K562 (cell line): ENCODE results near the gene ATP5PD. TPM values are rescaled to one million over a fixed set of nuclear protein-coding genes. Genes with fewer than 3 reads are reported as not detected.

Experiments
- CEBPG ChIP-seq, 3 experiments: fragments of 200-800 bp in 1 of 3; sonication (Bioruptor generic) in 1 of 3; sonication (generic) in 1 of 3; formaldehyde crosslinking in 1 of 3; IDR thresholded peaks in 2 of 3; conservative IDR thresholded peaks in 1 of 3; 2 replicates each; pipeline versions ENCODE4 v1.6.1 to v1.8.0; 2016 to 2022; ENCODE audit warnings: missing compliant biosample characterization in 2 of 3, missing genetic modification characterization in 2 of 3, mild to moderate bottlenecking in 1 of 3, missing genetic modification reagents in 1 of 3
- OTX1 ChIP-seq: fragments of 450-650 bp; formaldehyde crosslinking; IDR thresholded peaks from 2 replicates; pipeline ENCODE4 v1.4.0; 2022; ENCODE audit warnings: mild to moderate bottlenecking
- RAD21 ChIP-seq, 2 experiments: fragments of 250-450 bp in 1 of 2; fragments of 450-650 bp in 1 of 2; sonication (Bioruptor Pico) in 1 of 2; formaldehyde crosslinking in 1 of 2; IDR thresholded peaks in 1 of 2; conservative IDR thresholded peaks in 1 of 2; 2 replicates each; pipeline versions ENCODE4 v1.4.0 to v1.8.0; 2020 to 2022; ENCODE audit warnings: mild to moderate bottlenecking in 2 of 2, moderate library complexity in 1 of 2
- polyA plus RNA-seq, 8 experiments: library from polyadenylated mRNA; depleted of rRNA in 4 of 8; stranded (reverse) in 5 of 8; unstranded in 3 of 8; fragments of >200 nt; fragmentation: Nextera tagmentation in 2 of 8; fragmentation: Illumina TruSeq in 1 of 8; extraction: Ambion mirVana in 2 of 8; extraction: Trizol in 1 of 8; gene quantifications; 2 replicates each; pipeline versions ENCODE4 v1.2.1 to v1.2.3, GENCODE V29; 2011 to 2014; ENCODE audit warnings: inconsistent platforms in 1 of 8, missing spikeins in 1 of 8
- total RNA-seq, 7 experiments: library from RNA; depleted of rRNA in 6 of 7; stranded (reverse); fragments of >200 nt in 6 of 7; fragmentation: Illumina TruSeq in 2 of 7; extraction: Trizol in 2 of 7; gene quantifications; 2 replicates each; pipeline versions ENCODE4 v1.2.1 to v1.2.3, GENCODE V29; 2011 to 2021; ENCODE audit warnings: low replicate concordance in 1 of 7
- TF ChIP-seq, protein P1 (sequence below): fragments of 200-400 bp; formaldehyde crosslinking; IDR thresholded peaks from 2 replicates; pipeline ENCODE4 v1.6.1; 2017; ENCODE audit warnings: mild to moderate bottlenecking, low read depth, low read length, moderate library complexity
- TF ChIP-seq, protein P2 (sequence below): fragments of 450-650 bp; formaldehyde crosslinking; conservative IDR thresholded peaks from 2 replicates; pipeline ENCODE4 v1.4.0; 2022; ENCODE audit warnings: mild to moderate bottlenecking, missing genetic modification characterization
- TF ChIP-seq, protein P3 (sequence below), 2 experiments: fragments of 450-650 bp; conservative IDR thresholded peaks; 2 replicates each; pipeline ENCODE4 v1.6.1; 2017; ENCODE audit warnings: mild to moderate bottlenecking in 2 of 2, moderate library complexity in 2 of 2
- TF ChIP-seq, protein P4 (sequence below): fragments of 450-650 bp; IDR thresholded peaks from 2 replicates; pipeline ENCODE4 v1.6.1; 2016; ENCODE audit warnings: mild to moderate bottlenecking, moderate library complexity

Gene ATP5PD
- total and polyA plus RNA-seq, 9 of the 15 experiments (the other 6 are each of a cell fraction or from before 2014, with no cell fraction given) = 271 to 828 (median 432) TPM

DNA sequence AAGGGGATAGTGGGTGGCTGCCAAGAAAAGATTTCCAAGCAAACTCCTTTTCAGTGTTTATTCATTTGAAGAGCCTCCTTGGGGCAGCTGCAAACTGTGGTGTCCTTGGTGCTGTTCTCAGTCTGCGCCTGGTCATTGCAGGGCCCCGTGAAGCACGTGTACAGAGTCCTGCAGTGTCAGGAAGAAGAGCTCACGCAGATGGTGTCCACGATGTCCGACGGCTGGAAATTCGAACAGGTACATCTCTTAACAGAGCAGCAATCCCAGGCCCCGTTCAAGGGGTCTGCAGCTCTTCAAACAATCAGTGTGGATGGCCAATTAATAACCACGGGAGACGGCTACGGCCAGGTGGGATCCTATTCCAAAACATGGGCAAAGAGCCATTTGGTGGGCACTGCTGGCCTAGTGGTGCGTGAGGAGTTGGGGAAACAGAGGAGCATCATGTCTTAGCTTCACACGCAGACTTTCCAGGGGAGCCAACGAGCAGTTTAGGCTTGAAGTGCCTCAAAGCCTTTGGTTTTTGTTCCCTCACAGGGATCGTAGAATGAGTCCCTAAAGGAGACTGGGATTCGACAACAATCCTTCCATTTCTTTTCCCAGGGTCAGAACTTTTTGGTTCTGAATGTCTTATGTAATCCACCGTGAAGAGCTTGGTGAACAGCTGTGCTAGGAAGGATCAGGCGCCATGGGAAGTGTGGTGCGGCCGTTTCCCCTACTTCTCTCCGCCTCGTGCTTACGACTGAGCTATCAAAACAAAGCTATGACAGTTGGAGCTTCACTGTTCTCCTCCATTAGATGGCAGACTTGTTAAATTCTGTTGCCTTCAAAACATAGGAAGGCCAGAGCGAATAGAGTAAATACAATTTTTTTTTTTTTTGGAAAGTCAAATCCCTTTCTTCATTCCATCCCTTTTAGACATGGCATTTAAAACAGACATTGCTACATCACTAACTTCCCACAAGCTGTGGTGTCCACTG, 12.9 kb upstream of the ATP5PD start (continued):
- TF ChIP-seq, protein P1, sequence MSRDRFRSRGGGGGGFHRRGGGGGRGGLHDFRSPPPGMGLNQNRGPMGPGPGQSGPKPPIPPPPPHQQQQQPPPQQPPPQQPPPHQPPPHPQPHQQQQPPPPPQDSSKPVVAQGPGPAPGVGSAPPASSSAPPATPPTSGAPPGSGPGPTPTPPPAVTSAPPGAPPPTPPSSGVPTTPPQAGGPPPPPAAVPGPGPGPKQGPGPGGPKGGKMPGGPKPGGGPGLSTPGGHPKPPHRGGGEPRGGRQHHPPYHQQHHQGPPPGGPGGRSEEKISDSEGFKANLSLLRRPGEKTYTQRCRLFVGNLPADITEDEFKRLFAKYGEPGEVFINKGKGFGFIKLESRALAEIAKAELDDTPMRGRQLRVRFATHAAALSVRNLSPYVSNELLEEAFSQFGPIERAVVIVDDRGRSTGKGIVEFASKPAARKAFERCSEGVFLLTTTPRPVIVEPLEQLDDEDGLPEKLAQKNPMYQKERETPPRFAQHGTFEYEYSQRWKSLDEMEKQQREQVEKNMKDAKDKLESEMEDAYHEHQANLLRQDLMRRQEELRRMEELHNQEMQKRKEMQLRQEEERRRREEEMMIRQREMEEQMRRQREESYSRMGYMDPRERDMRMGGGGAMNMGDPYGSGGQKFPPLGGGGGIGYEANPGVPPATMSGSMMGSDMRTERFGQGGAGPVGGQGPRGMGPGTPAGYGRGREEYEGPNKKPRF = no peak
- TF ChIP-seq CEBPG (CRISPR knock-in tag; IDR thresholded peaks at IDR 0.05) (no peak), CEBPG (tag; conservative IDR thresholded peaks at IDR 0.05 in 1 of 2, IDR thresholded peaks at IDR 0.05 in 1 of 2) (no peak), OTX1 (CRISPR knock-in tag) (no peak), RAD21 (CRISPR knock-in tag; conservative IDR thresholded peaks at IDR 0.05 in 1 of 2, IDR thresholded peaks at IDR 0.05 in 1 of 2) (peak; percentile 63 to 83)
- TF ChIP-seq, protein P2, sequence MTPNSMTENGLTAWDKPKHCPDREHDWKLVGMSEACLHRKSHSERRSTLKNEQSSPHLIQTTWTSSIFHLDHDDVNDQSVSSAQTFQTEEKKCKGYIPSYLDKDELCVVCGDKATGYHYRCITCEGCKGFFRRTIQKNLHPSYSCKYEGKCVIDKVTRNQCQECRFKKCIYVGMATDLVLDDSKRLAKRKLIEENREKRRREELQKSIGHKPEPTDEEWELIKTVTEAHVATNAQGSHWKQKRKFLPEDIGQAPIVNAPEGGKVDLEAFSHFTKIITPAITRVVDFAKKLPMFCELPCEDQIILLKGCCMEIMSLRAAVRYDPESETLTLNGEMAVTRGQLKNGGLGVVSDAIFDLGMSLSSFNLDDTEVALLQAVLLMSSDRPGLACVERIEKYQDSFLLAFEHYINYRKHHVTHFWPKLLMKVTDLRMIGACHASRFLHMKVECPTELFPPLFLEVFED = no peak
- TF ChIP-seq, protein P3, sequence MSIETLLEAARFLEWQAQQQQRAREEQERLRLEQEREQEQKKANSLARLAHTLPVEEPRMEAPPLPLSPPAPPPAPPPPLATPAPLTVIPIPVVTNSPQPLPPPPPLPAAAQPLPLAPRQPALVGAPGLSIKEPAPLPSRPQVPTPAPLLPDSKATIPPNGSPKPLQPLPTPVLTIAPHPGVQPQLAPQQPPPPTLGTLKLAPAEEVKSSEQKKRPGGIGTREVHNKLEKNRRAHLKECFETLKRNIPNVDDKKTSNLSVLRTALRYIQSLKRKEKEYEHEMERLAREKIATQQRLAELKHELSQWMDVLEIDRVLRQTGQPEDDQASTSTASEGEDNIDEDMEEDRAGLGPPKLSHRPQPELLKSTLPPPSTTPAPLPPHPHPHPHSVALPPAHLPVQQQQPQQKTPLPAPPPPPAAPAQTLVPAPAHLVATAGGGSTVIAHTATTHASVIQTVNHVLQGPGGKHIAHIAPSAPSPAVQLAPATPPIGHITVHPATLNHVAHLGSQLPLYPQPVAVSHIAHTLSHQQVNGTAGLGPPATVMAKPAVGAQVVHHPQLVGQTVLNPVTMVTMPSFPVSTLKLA (conservative IDR thresholded peaks at IDR 0.05) = peak; percentile 61 to 79
- TF ChIP-seq, protein P4, sequence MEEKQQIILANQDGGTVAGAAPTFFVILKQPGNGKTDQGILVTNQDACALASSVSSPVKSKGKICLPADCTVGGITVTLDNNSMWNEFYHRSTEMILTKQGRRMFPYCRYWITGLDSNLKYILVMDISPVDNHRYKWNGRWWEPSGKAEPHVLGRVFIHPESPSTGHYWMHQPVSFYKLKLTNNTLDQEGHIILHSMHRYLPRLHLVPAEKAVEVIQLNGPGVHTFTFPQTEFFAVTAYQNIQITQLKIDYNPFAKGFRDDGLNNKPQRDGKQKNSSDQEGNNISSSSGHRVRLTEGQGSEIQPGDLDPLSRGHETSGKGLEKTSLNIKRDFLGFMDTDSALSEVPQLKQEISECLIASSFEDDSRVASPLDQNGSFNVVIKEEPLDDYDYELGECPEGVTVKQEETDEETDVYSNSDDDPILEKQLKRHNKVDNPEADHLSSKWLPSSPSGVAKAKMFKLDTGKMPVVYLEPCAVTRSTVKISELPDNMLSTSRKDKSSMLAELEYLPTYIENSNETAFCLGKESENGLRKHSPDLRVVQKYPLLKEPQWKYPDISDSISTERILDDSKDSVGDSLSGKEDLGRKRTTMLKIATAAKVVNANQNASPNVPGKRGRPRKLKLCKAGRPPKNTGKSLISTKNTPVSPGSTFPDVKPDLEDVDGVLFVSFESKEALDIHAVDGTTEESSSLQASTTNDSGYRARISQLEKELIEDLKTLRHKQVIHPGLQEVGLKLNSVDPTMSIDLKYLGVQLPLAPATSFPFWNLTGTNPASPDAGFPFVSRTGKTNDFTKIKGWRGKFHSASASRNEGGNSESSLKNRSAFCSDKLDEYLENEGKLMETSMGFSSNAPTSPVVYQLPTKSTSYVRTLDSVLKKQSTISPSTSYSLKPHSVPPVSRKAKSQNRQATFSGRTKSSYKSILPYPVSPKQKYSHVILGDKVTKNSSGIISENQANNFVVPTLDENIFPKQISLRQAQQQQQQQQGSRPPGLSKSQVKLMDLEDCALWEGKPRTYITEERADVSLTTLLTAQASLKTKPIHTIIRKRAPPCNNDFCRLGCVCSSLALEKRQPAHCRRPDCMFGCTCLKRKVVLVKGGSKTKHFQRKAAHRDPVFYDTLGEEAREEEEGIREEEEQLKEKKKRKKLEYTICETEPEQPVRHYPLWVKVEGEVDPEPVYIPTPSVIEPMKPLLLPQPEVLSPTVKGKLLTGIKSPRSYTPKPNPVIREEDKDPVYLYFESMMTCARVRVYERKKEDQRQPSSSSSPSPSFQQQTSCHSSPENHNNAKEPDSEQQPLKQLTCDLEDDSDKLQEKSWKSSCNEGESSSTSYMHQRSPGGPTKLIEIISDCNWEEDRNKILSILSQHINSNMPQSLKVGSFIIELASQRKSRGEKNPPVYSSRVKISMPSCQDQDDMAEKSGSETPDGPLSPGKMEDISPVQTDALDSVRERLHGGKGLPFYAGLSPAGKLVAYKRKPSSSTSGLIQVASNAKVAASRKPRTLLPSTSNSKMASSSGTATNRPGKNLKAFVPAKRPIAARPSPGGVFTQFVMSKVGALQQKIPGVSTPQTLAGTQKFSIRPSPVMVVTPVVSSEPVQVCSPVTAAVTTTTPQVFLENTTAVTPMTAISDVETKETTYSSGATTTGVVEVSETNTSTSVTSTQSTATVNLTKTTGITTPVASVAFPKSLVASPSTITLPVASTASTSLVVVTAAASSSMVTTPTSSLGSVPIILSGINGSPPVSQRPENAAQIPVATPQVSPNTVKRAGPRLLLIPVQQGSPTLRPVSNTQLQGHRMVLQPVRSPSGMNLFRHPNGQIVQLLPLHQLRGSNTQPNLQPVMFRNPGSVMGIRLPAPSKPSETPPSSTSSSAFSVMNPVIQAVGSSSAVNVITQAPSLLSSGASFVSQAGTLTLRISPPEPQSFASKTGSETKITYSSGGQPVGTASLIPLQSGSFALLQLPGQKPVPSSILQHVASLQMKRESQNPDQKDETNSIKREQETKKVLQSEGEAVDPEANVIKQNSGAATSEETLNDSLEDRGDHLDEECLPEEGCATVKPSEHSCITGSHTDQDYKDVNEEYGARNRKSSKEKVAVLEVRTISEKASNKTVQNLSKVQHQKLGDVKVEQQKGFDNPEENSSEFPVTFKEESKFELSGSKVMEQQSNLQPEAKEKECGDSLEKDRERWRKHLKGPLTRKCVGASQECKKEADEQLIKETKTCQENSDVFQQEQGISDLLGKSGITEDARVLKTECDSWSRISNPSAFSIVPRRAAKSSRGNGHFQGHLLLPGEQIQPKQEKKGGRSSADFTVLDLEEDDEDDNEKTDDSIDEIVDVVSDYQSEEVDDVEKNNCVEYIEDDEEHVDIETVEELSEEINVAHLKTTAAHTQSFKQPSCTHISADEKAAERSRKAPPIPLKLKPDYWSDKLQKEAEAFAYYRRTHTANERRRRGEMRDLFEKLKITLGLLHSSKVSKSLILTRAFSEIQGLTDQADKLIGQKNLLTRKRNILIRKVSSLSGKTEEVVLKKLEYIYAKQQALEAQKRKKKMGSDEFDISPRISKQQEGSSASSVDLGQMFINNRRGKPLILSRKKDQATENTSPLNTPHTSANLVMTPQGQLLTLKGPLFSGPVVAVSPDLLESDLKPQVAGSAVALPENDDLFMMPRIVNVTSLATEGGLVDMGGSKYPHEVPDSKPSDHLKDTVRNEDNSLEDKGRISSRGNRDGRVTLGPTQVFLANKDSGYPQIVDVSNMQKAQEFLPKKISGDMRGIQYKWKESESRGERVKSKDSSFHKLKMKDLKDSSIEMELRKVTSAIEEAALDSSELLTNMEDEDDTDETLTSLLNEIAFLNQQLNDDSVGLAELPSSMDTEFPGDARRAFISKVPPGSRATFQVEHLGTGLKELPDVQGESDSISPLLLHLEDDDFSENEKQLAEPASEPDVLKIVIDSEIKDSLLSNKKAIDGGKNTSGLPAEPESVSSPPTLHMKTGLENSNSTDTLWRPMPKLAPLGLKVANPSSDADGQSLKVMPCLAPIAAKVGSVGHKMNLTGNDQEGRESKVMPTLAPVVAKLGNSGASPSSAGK = 0 out of 2 replicates have a peak, but pooled peaks have one; percentile 23
